Choroid plexus epithelial cell (primary cell): ENCODE data around the gene NEURL4.
A peak's percentile ranks its signal among the peaks of the same experiment; 100 is the strongest.

Source experiments
- DNase-seq: peaks from one replicate; pipeline ENCODE4 v3.0.0-alpha.2; 2010; ENCODE audit warnings: low read depth
- H3K4me3 ChIP-seq: 2 replicates; pipeline ENCODE4 v1.5.1; 2011; ENCODE audit warnings: low read depth, mild to moderate bottlenecking, control low read depth, low read length, moderate library complexity
- CTCF ChIP-seq: conservative IDR thresholded peaks from 2 replicates; pipeline ENCODE4 v1.5.1; 2011; ENCODE audit warnings: low read depth, mild to moderate bottlenecking, control low read depth, inconsistent platforms, low read length, moderate library complexity

NEURL4 gene

GRCh38 chr17:7327501-7327900 lies 1.6 kb downstream of the NEURL4 start:
- H3K4me3 ChIP-seq = no peak overlapping the region
- TF ChIP-seq CTCF = no peak
- no peak for DNase-seq

- no peak for TF ChIP-seq CTCF
- DNase-seq = no peak
- H3K4me3 ChIP-seq = no peak overlapping the region
Observed at GRCh38 chr17:7327056-7327455, 2.1 kb downstream of the NEURL4 start.

GRCh38 chr17:7326186-7326585 lies 2.9 kb downstream of the NEURL4 start:
- TF ChIP-seq CTCF = no peak

GRCh38 chr17:7325031-7325528 lies 4.1 kb downstream of the NEURL4 start:
- no peak overlapping the region for H3K4me3 ChIP-seq
- DNase-seq = no peak
- no peak for TF ChIP-seq CTCF

More at GRCh38 chr17:7326186-7326585, 2.9 kb downstream of the NEURL4 start:
- H3K4me3 ChIP-seq = no peak overlapping the region
- no peak for DNase-seq

GRCh38 chr17:7324438-7324779 lies 4.7 kb downstream of the NEURL4 start:
- TF ChIP-seq CTCF = no peak
- H3K4me3 ChIP-seq = no peak overlapping the region
- DNase-seq = no peak

- DNase-seq = peak; percentile 51
- peak; percentile 90 for TF ChIP-seq CTCF
- H3K4me3 ChIP-seq = no peak overlapping the region
Observed at GRCh38 chr17:7323731-7324437, 5.3 kb downstream of the NEURL4 start.
